SKM-1 (cell line): ENCODE results near the gene VPS37D.
"Not testable (repeated sequence)": the region's sequence is repeated elsewhere in the genome, so short reads cannot be mapped to it uniquely, and the experiment has no call there.

ENCODE experiments used
- DNase-seq: peaks from one replicate; lab custom pipeline; 2025; ENCODE audit not compliant: unreplicated experiment; lab: John Stamatoyannopoulos, UW

VPS37D gene

GRCh38 chr7:73705551-73705920 is 37.9 kb downstream of the VPS37D start:
- DNase-seq = no peak

GRCh38 chr7:73706126-73707044 is 38.8 kb downstream of the VPS37D start:
- no peak for DNase-seq

- DNase-seq = no peak
Observed at GRCh38 chr7:73707045-73707631, 39.5 kb downstream of the VPS37D start.

- no peak for DNase-seq
Observed at GRCh38 chr7:73708961-73709549, 41.4 kb downstream of the VPS37D start.

GRCh38 chr7:73712773-73713172 is 45.1 kb downstream of the VPS37D start:
- no peak for DNase-seq

- not testable (repeated sequence) for DNase-seq
Observed at GRCh38 chr7:73713319-73713718, 45.7 kb downstream of the VPS37D start.

- no peak for DNase-seq
Observed at GRCh38 chr7:73715648-73716317, 48.2 kb downstream of the VPS37D start.

- no peak for DNase-seq
Observed at GRCh38 chr7:73716318-73716890, 48.8 kb downstream of the VPS37D start.

GRCh38 chr7:73717025-73717807 is 49.6 kb downstream of the VPS37D start:
- no peak for DNase-seq

- DNase-seq = peak; percentile 65
Observed at GRCh38 chr7:73717991-73718405, 50.4 kb downstream of the VPS37D start.

GRCh38 chr7:73718438-73718881 is 50.8 kb downstream of the VPS37D start:
- DNase-seq = no peak

- DNase-seq = no peak
Observed at GRCh38 chr7:73718905-73719805, 51.5 kb downstream of the VPS37D start, which contains the start of gene STX1A. Gene STX1A (minus strand): TSS chr7:73719669. CDS start chr7:73719631, 38 bp downstream.

GRCh38 chr7:73719806-73720169 is 52.2 kb downstream of the VPS37D start:
- no peak for DNase-seq

- not testable (repeated sequence) for DNase-seq
Observed at GRCh38 chr7:73720443-73720842, 52.8 kb downstream of the VPS37D start.

GRCh38 chr7:73721377-73721817 is 53.8 kb downstream of the VPS37D start:
- DNase-seq = no peak
